ENCODE results near the gene PSMA5.
"Not testable (repeated sequence)": the region's sequence is repeated elsewhere in the genome, so short reads cannot be mapped to it uniquely, and the experiment has no call there.

PSMA5 gene

GRCh38 chr1:109468061-109468460 lies 41.8 kb upstream of the PSMA5 start:
- DNase-seq (ENCODE audit: extremely low read depth, low read depth) = no peak
- no peak for TF ChIP-seq CTCF (IDR thresholded peaks at IDR 0.05; ENCODE audit: low read depth, low read length)

- no peak for DNase-seq (ENCODE audit: extremely low read depth, low read depth)
- TF ChIP-seq CTCF (IDR thresholded peaks at IDR 0.05; ENCODE audit: low read depth, low read length) = no peak
Measured at GRCh38 chr1:109467301-109467777, 41.1 kb upstream of the PSMA5 start.

- TF ChIP-seq CTCF (IDR thresholded peaks at IDR 0.05; ENCODE audit: low read depth, low read length) = no peak; the same call in 1 of the 2 replicates
- DNase-seq (ENCODE audit: extremely low read depth, low read depth) = no peak
Measured at GRCh38 chr1:109466452-109467300, 40.4 kb upstream of the PSMA5 start, which contains the start of gene SYPL2. Gene SYPL2, plus strand, starts transcription at chr1:109466546. Its CDS starts 298 bp downstream, at chr1:109466844.

GRCh38 chr1:109466125-109466451 lies 39.8 kb upstream of the PSMA5 start:
- DNase-seq (ENCODE audit: extremely low read depth, low read depth) = no peak
- no peak for TF ChIP-seq CTCF (IDR thresholded peaks at IDR 0.05; ENCODE audit: low read depth, low read length)

GRCh38 chr1:109457819-109458218 lies 31.6 kb upstream of the PSMA5 start:
- TF ChIP-seq CTCF (IDR thresholded peaks at IDR 0.05; ENCODE audit: low read depth, low read length) = no peak
- DNase-seq (ENCODE audit: extremely low read depth, low read depth) = no peak

GRCh38 chr1:109454497-109455133 lies 28.4 kb upstream of the PSMA5 start:
- no peak for DNase-seq (ENCODE audit: extremely low read depth, low read depth)
- TF ChIP-seq CTCF (IDR thresholded peaks at IDR 0.05; ENCODE audit: low read depth, low read length) = no peak

GRCh38 chr1:109447524-109447923 lies 21.3 kb upstream of the PSMA5 start:
- no peak for TF ChIP-seq CTCF (IDR thresholded peaks at IDR 0.05; ENCODE audit: low read depth, low read length)
- DNase-seq (ENCODE audit: extremely low read depth, low read depth) = no peak

GRCh38 chr1:109445949-109446695 lies 19.9 kb upstream of the PSMA5 start:
- DNase-seq (ENCODE audit: extremely low read depth, low read depth) = not testable (repeated sequence)

All from AG09319 (cell line).